Osteocyte (in vitro differentiated cells): ENCODE measurements around the gene SLC39A7. TPM values are rescaled to one million over a fixed set of nuclear protein-coding genes. Genes with fewer than 3 reads are reported as not detected.

Experiments used
- DNase-seq: peaks from one replicate; pipeline ENCODE4 v3.0.0; 2021; ENCODE audit warnings: mixed read lengths; ENCODE audit not compliant: unreplicated experiment; ENCODE audit errors: extremely low spot score
- H3K27ac Mint-ChIP-seq: one replicate; pipeline ENCODE4 v1.8.0; 2021; ENCODE audit warnings: mild to moderate bottlenecking, mixed read lengths; ENCODE audit not compliant: unreplicated experiment
- H3K27me3 Mint-ChIP-seq: one replicate; pipeline ENCODE4 v1.8.0; 2021; ENCODE audit warnings: mixed read lengths; ENCODE audit not compliant: unreplicated experiment
- H3K36me3 Mint-ChIP-seq: one replicate; pipeline ENCODE4 v1.8.0; 2021; ENCODE audit warnings: mixed read lengths; ENCODE audit not compliant: unreplicated experiment
- H3K4me1 Mint-ChIP-seq: one replicate; pipeline ENCODE4 v1.8.0; 2021; ENCODE audit warnings: mixed read lengths; ENCODE audit not compliant: unreplicated experiment
- H3K4me3 Mint-ChIP-seq: one replicate; pipeline ENCODE4 v1.8.0; 2021; ENCODE audit warnings: mild to moderate bottlenecking, moderate library complexity, mixed read lengths; ENCODE audit not compliant: unreplicated experiment
- H3K9me3 Mint-ChIP-seq: one replicate; pipeline ENCODE4 v1.8.0; 2021; ENCODE audit warnings: mixed read lengths; ENCODE audit not compliant: unreplicated experiment
- total RNA-seq: library from RNA; stranded (reverse); gene quantifications from 2 replicates; pipeline ENCODE4 v1.2.1, GENCODE V29; 2021
- TF ChIP-seq, protein P1 (sequence below): fragments of 200-600 bp; sonication (generic); IDR thresholded peaks from 2 replicates; pipeline ENCODE4 v1.5.0; 2021; ENCODE audit warnings: antibody characterized with exemption, mild to moderate bottlenecking, moderate library complexity

The SLC39A7 gene
- total RNA-seq, 1 donor from 2014 or later, result 201 TPM

DNA sequence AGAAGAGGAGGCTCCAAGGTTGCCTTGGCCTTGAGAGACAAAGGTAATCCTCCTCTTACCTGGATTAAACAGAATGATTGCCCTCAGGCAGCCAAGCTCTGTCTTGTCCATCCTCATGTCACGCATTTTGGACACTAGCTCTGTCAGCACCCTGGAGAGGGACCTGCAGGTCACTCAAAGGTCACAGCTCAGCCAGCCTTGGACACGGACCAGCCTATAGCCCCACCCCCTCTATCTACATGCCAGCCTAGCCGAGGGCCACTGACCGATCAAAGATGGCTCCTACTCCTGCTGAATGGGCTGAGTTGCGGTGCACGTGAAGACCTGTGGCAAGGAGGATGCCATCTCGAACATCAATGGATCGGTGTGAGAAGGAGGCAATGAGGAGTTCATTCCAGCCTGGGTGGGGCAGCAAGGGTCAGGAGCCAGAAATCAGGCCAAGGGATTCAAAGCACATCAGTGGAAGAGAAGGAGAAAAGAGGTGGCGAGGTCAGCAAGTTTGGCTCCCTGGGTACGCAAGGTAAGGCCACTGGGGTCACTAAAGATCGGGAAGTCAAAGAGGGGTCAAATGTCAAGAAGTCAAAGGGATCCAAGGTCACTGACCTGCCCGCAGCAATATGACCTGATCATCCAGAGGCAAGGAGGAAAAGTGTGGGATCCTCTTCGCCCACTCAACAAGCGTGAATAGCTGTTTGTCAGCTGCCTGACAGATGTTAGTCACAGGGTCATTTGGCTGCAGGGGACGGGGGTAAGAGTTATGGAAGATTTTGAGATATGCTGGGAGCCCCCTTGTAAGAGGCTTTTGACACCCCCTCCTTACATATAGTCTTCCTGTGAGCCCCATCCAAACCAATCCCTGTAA, 5.1 kb upstream of the SLC39A7 start:
- DNase-seq, result no peak
- Mint-ChIP-seq H3K4me1 (peaks cover 51% of the 10 kb centered on the region), H3K9me3 (no peaks in the 10 kb centered on the region), H3K27ac (no peak overlapping the region), H3K36me3 (peaks cover 29% of the 10 kb centered on the region), H3K4me3 (no peak overlapping the region), H3K27me3 (no peaks in the 10 kb centered on the region)
- TF ChIP-seq, protein P1, sequence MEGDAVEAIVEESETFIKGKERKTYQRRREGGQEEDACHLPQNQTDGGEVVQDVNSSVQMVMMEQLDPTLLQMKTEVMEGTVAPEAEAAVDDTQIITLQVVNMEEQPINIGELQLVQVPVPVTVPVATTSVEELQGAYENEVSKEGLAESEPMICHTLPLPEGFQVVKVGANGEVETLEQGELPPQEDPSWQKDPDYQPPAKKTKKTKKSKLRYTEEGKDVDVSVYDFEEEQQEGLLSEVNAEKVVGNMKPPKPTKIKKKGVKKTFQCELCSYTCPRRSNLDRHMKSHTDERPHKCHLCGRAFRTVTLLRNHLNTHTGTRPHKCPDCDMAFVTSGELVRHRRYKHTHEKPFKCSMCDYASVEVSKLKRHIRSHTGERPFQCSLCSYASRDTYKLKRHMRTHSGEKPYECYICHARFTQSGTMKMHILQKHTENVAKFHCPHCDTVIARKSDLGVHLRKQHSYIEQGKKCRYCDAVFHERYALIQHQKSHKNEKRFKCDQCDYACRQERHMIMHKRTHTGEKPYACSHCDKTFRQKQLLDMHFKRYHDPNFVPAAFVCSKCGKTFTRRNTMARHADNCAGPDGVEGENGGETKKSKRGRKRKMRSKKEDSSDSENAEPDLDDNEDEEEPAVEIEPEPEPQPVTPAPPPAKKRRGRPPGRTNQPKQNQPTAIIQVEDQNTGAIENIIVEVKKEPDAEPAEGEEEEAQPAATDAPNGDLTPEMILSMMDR, result no peak

DNA sequence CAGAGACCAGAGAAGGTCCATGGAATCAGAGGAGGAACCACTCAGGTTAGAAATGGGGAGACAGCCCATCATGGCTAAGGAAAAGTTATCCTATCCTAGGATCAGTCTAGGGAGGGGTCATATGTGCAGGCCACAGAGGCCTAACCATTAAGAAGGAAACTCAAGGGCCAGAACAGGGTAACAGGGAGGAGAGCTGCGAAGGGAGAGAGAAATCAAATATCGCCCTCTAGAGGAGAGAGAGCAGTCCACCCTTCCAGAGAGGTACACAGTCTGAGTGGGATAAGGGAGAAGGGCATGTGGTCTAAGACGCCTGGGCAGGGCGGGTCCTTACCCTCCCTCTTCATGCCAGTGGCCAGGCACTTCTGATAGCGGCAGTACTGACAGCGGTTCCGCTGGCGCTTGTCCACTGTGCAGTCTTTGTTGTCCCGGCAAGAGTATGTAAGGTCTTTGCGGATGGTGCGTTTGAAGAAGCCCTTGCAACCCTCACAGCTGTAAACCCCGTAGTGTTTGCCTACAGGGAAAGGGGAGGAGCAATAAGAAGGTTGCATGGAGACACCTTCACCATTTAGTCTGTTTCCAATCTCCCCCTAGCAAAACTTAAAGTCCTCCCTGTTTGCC, 3.1 kb upstream of the SLC39A7 start:
- Mint-ChIP-seq H3K4me3 (peak overlapping the region; percentile 56), H3K36me3 (peaks cover 43% of the 10 kb centered on the region), H3K27ac (peak overlapping the region; percentile 67), H3K4me1 (peaks cover 51% of the 10 kb centered on the region), H3K27me3 (no peaks in the 10 kb centered on the region), H3K9me3 (no peaks in the 10 kb centered on the region)
- TF ChIP-seq, protein P1, result peak; percentile 80
- DNase-seq, result no peak

DNA sequence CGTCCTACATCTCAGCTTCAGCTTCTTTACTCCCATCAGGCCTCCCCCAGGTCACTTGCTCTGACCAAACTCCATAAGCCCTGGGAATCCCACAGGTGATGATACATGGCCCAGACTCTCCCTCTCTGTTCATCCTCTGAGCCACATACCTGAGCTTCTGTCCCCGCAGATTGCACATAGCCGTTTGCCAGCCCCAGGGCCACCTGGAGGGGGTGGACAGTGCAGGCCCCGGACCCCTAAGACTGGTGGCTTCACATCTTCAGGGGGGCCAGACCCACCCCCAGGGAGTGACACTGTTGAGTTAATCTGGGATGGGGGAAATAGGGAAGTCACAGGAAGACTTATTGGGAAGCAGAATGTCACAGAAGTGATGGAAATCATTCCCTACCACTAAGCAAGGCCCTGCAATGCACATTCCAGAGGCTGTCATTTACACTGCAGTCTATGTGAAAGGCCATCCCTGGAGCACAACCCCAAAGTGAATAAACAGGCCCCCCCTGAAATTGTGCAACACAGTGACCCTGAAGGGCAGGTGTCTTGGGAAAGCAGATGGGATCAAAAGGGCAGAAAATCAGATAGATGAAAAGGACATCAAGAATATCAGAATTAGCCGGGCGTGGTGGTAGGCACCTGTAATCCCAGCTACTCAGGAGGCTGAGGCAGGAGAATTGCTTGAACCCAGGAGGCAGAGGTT, 2.4 kb upstream of the SLC39A7 start:
- TF ChIP-seq, protein P1, result no peak
- Mint-ChIP-seq H3K4me3 (peak overlapping the region; percentile 98), H3K4me1 (peaks cover 54% of the 10 kb centered on the region), H3K27ac (peak overlapping the region; percentile 83), H3K36me3 (peaks cover 50% of the 10 kb centered on the region), H3K27me3 (no peaks in the 10 kb centered on the region), H3K9me3 (no peaks in the 10 kb centered on the region)
- no peak for DNase-seq

DNA sequence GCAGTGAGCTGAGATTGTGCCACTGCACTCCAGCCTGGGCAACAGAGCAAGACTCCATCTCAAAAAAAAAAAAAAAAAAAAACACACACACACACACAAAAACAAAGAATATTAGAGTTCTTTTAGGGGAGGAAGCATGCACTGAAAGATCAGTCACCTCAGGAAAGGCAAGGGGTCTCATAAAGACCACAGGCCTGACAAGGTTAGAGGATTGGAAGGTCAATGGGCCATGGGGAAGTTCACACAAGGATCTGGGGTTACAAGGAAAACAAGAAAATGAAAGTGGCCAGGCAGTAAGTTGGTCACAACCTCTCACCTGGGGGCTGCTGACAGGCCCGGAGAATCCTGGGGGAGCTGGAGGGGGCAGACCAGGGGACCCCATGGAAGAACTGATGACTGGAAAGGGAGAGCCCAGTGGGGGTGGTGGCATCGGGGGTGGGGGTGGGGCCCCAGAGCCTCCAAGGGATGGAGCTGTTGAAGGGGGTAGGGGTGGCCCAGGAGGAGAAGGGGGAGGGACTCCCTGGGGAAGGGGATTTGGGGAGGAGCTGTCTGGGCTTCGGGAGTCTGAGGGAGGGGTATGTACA, 1.7 kb upstream of the SLC39A7 start:
- no peak for DNase-seq
- TF ChIP-seq, protein P1, result no peak
- no peaks in the 10 kb centered on the region for H3K27me3 Mint-ChIP-seq
- peak overlapping the region; percentile 83 for H3K27ac Mint-ChIP-seq
- H3K9me3 Mint-ChIP-seq, result no peaks in the 10 kb centered on the region
- peaks cover 54% of the 10 kb centered on the region for H3K4me1 Mint-ChIP-seq
- peak overlapping the region; percentile 98 for H3K4me3 Mint-ChIP-seq
- H3K36me3 Mint-ChIP-seq, result peaks cover 54% of the 10 kb centered on the region
